H9 (cell line): ENCODE results near the gene BFSP2. TPM values are rescaled to one million over a fixed set of nuclear protein-coding genes. Genes with fewer than 3 reads are reported as not detected.

ENCODE experiments used
- DNase-seq: peaks from one replicate; pipeline ENCODE4 v3.0.0-alpha.2; 2017
- H2AFZ ChIP-seq: one replicate; pipeline ENCODE4 v1.6.1; 2013; ENCODE audit warnings: mild to moderate bottlenecking, low read length, control low read depth, moderate library complexity
- H2AK5ac ChIP-seq: 2 replicates; pipeline ENCODE4 v1.6.1; 2013; ENCODE audit warnings: low read length, control low read depth, mixed read lengths; ENCODE audit not compliant: insufficient read length
- H2BK120ac ChIP-seq: one replicate; pipeline ENCODE4 v1.6.1; 2013; ENCODE audit warnings: low read depth, mild to moderate bottlenecking, low read length, control low read depth, inconsistent platforms; ENCODE audit not compliant: poor library complexity, severe bottlenecking
- H2BK12ac ChIP-seq: 2 replicates; pipeline ENCODE4 v1.6.1; 2013; ENCODE audit warnings: low read length, control low read depth, mixed read lengths, low read depth; ENCODE audit not compliant: insufficient read length
- H2BK15ac ChIP-seq: 2 replicates; pipeline ENCODE4 v1.6.1; 2013; ENCODE audit warnings: low read depth, low read length, control low read depth
- H2BK20ac ChIP-seq: one replicate; pipeline ENCODE4 v1.6.1; 2013; ENCODE audit warnings: low read depth, mild to moderate bottlenecking, low read length, control low read depth, inconsistent platforms; ENCODE audit not compliant: poor library complexity, severe bottlenecking
- H2BK5ac ChIP-seq: 2 replicates; pipeline ENCODE4 v1.6.1; 2013; ENCODE audit warnings: low read length, control low read depth, mixed read lengths; ENCODE audit not compliant: insufficient read length
- H3K14ac ChIP-seq: 2 replicates; pipeline ENCODE4 v1.6.1; 2013; ENCODE audit warnings: low read length, control low read depth; ENCODE audit not compliant: insufficient read depth
- H3K18ac ChIP-seq: 2 replicates; pipeline ENCODE4 v1.6.1; 2013; ENCODE audit warnings: low read depth, mild to moderate bottlenecking, mixed read lengths, low read length, control low read depth; ENCODE audit not compliant: insufficient read length
- H3K23ac ChIP-seq: 2 replicates; pipeline ENCODE4 v1.6.1; 2013; ENCODE audit warnings: low read length, control low read depth, mixed read lengths, low read depth; ENCODE audit not compliant: insufficient read length
- H3K23me2 ChIP-seq: 2 replicates; pipeline ENCODE4 v1.6.1; 2013; ENCODE audit warnings: low read depth, mild to moderate bottlenecking, mixed read lengths, low read length, control low read depth; ENCODE audit not compliant: insufficient read length, poor library complexity, severe bottlenecking
- H3K27ac ChIP-seq: 2 replicates; pipeline ENCODE4 v1.5.1; 2013; ENCODE audit warnings: low read length, control low read depth, mixed read lengths, low read depth; ENCODE audit not compliant: insufficient read length
- H3K27me3 ChIP-seq: 2 replicates; pipeline ENCODE4 v1.6.1; 2013; ENCODE audit warnings: low read length, control low read depth, inconsistent platforms; ENCODE audit not compliant: insufficient read depth
- H3K4ac ChIP-seq: 2 replicates; pipeline ENCODE4 v1.6.1; 2013; ENCODE audit warnings: low read depth, mild to moderate bottlenecking, control low read depth, inconsistent platforms, low read length, moderate library complexity
- H3K4me1 ChIP-seq: 2 replicates; pipeline ENCODE4 v1.6.1; 2013; ENCODE audit warnings: low read length, control low read depth, inconsistent platforms; ENCODE audit not compliant: insufficient read depth
- H3K4me2 ChIP-seq: 2 replicates; pipeline ENCODE4 v1.6.1; 2013; ENCODE audit warnings: low read length, control low read depth, mixed read lengths; ENCODE audit not compliant: insufficient read length, insufficient read depth
- H3K56ac ChIP-seq: 2 replicates; pipeline ENCODE4 v1.6.1; 2013; ENCODE audit warnings: low read depth, mild to moderate bottlenecking, mixed read lengths, low read length, control low read depth; ENCODE audit not compliant: insufficient read length
- H3K79me1 ChIP-seq: 2 replicates; pipeline ENCODE4 v1.6.1; 2013; ENCODE audit warnings: low read depth, mild to moderate bottlenecking, moderate library complexity, low read length, control low read depth, inconsistent platforms; ENCODE audit not compliant: insufficient read depth, poor library complexity, severe bottlenecking
- H3K79me2 ChIP-seq: 2 replicates; pipeline ENCODE4 v1.6.1; 2013; ENCODE audit warnings: low read length, control low read depth, inconsistent platforms; ENCODE audit not compliant: insufficient read depth
- H3K9ac ChIP-seq: 2 replicates; pipeline ENCODE4 v1.6.1; 2013; ENCODE audit warnings: low read length, control low read depth, mixed read lengths; ENCODE audit not compliant: insufficient read length; ENCODE audit errors: extremely low read depth
- H3K9me3 ChIP-seq: one replicate; pipeline ENCODE4 v1.6.1; 2013; ENCODE audit warnings: low read depth, low read length, inconsistent platforms; ENCODE audit not compliant: control insufficient read depth
- H3T11ph ChIP-seq: one replicate; pipeline ENCODE4 v1.6.1; 2013; ENCODE audit warnings: mild to moderate bottlenecking, low read length, control low read depth, inconsistent platforms
- H4K20me1 ChIP-seq: one replicate; pipeline ENCODE4 v1.6.1; 2013; ENCODE audit not compliant: control insufficient read depth, insufficient read length, insufficient read depth
- H4K5ac ChIP-seq: 2 replicates; pipeline ENCODE4 v1.6.1; 2013; ENCODE audit warnings: low read depth, mild to moderate bottlenecking, mixed read lengths, low read length, control low read depth; ENCODE audit not compliant: insufficient read length
- H4K8ac ChIP-seq: replicated peaks from 2 replicates; pipeline ENCODE4 v1.6.1; 2013; ENCODE audit warnings: low read length, control low read depth, mixed read lengths, low read depth; ENCODE audit not compliant: insufficient read length
- H4K91ac ChIP-seq: 2 replicates; pipeline ENCODE4 v1.6.1; 2013; ENCODE audit warnings: low read depth, mild to moderate bottlenecking, moderate library complexity, mixed read lengths, low read length, control low read depth; ENCODE audit not compliant: insufficient read length
- H3K27ac Mint-ChIP-seq, 3 experiments: 2 replicates in 2 of 3; 3 replicates in 1 of 3; pipeline ENCODE4 v1.8.0; 2020 to 2021; ENCODE audit warnings: mixed read lengths in 3 of 3, mild to moderate bottlenecking in 1 of 3, moderate library complexity in 1 of 3
- H3K27me3 Mint-ChIP-seq: 2 replicates; pipeline ENCODE4 v1.8.0; 2021; ENCODE audit warnings: low read depth, mild to moderate bottlenecking, moderate library complexity, mixed read lengths
- H3K36me3 Mint-ChIP-seq, 3 experiments: 2 replicates in 2 of 3; 3 replicates in 1 of 3; pipeline ENCODE4 v1.8.0; 2020 to 2021; ENCODE audit warnings: low read depth in 3 of 3, mixed read lengths in 3 of 3; ENCODE audit not compliant: insufficient read depth in 1 of 3
- H3K4me1 Mint-ChIP-seq, 2 experiments: 2 replicates each; pipeline ENCODE4 v1.8.0; 2020; ENCODE audit warnings: mixed read lengths in 2 of 2
- H3K4me3 Mint-ChIP-seq, 2 experiments: 2 replicates in 1 of 2; 3 replicates in 1 of 2; pipeline ENCODE4 v1.8.0; 2020 to 2021; ENCODE audit warnings: mild to moderate bottlenecking in 2 of 2, mixed read lengths in 2 of 2, moderate library complexity in 1 of 2
- H3K9me3 Mint-ChIP-seq, 2 experiments: 2 replicates in 1 of 2; 3 replicates in 1 of 2; pipeline ENCODE4 v1.8.0; 2020; ENCODE audit warnings: mild to moderate bottlenecking in 2 of 2, mixed read lengths in 2 of 2, moderate library complexity in 1 of 2
- CTCF ChIP-seq: fragments of 200-600 bp; sonication (generic); conservative IDR thresholded peaks from 3 replicates; pipeline ENCODE4 v1.8.0; 2021; ENCODE audit warnings: antibody characterized with exemption, mild to moderate bottlenecking
- WGBS: extraction: QIAGEN DNeasy Blood & Tissue Kit; methylation state at CpG from one replicate; pipeline ENCODE4 v1.1.7; 2013; ENCODE audit warnings: missing lambda C conversion rate, low lambda C conversion rate, mixed read lengths; ENCODE audit not compliant: insufficient read length; ENCODE audit errors: extremely low coverage; 5-methylcytosine and 5-hydroxymethylcytosine counted together
- total RNA-seq: library from RNA; stranded (reverse); gene quantifications from 2 replicates; pipeline ENCODE4 v1.2.1, GENCODE V29; 2021

BFSP2 gene
- total RNA-seq, 1 experiment from 2014 or later = not detected

DNA sequence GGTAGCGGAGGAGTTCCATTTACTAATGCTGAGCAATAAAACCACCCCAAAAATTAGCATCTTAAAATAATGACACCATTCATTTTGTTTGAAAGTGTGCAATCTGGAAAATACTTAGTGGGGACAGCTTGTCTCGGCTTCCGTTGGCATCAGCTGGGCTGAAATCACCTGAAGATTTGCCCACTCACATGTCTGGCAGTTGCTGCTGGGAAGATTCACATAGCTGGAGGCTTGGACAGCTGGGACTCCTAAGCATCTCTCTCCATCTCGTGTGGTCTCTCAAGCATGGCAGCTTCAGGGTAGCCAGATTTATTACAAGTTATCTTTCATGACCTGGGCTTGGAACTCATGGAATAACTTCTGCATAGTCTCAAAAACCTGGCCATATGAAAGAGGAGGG lies 38.4 kb upstream of the BFSP2 start:
- H3K4me1 ChIP-seq = peaks cover 2% of the 10 kb centered on the region; the same call in 1 of the 2 replicates
- H3K9me3 ChIP-seq = no peaks in the 10 kb centered on the region
- no peak overlapping the region for H2BK20ac ChIP-seq
- no peaks in the 10 kb centered on the region; the same call in 1 of the 2 replicates for H3K27me3 ChIP-seq
- Mint-ChIP-seq H3K27ac (no peak overlapping the region), H3K27me3 (no peaks in the 10 kb centered on the region), H3K36me3 (peaks cover 0 to 3% (median 0%) of the 10 kb centered on the region in 3 experiments; a peak in 1 of 7 replicates), H3K9me3 (peaks cover 2 to 5% of the 10 kb centered on the region in 2 experiments; a peak in 2 of 5 replicates), H3K4me1 (peaks cover 12 to 13% of the 10 kb centered on the region in 2 experiments), H3K4me3 (no peak overlapping the region)
- no peak for DNase-seq
- no peak overlapping the region for H2BK12ac ChIP-seq
- no peak overlapping the region for H3K27ac ChIP-seq
- H3T11ph ChIP-seq = no peak overlapping the region
- H3K79me2 ChIP-seq = no peaks in the 10 kb centered on the region
- no CpG with 5 or more reads among the region's 4 CpGs for WGBS
- no peak for TF ChIP-seq CTCF
- H3K18ac ChIP-seq = no peak overlapping the region
- H3K23ac ChIP-seq = no peak overlapping the region
- no peaks in the 10 kb centered on the region for H4K20me1 ChIP-seq
- H3K23me2 ChIP-seq = no peaks in the 10 kb centered on the region
- H3K4ac ChIP-seq = no peak overlapping the region
- H3K14ac ChIP-seq = no peak overlapping the region
- H4K91ac ChIP-seq = no peak overlapping the region
- H2BK15ac ChIP-seq = no peak overlapping the region
- no peak overlapping the region for H3K9ac ChIP-seq
- H2BK120ac ChIP-seq = no peak overlapping the region
- no peak overlapping the region for H4K8ac ChIP-seq
- no peak overlapping the region for H3K4me2 ChIP-seq
- no peak overlapping the region for H2AK5ac ChIP-seq
- no peak overlapping the region for H2BK5ac ChIP-seq
- H3K56ac ChIP-seq = no peak overlapping the region
- no peak overlapping the region for H4K5ac ChIP-seq
- H3K79me1 ChIP-seq = no peaks in the 10 kb centered on the region
- H2AFZ ChIP-seq = no peak overlapping the region
